ENCODE measurements around the gene SRI.

SRI gene

DNA sequence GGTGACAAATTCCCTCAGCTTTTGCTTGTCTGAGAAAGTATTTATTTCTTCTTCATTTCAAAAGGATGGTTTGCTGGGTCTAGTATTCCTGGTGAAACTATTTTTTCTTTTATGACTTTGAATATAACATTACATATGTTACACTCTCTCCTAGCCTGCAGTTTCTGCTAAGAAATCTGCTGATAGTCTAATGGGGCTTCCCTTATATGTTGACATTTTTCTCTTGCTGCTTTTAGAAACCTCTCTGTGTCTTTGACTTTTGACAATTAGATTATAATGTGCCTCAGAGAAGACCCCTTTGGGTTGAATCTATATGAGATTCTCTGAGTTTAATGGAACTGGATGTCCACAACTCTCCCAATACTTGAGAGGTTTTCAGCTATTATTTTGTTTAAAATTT is 33.8 kb upstream of the SRI start:
- Histone ChIP-seq H3K27me3 (no peaks in the 10 kb centered on the region), H3K4me3 (ENCODE audit: low read depth, low read length) (no peak overlapping the region), H3K4me1 (no peaks in the 10 kb centered on the region), H3K36me3 (no peaks in the 10 kb centered on the region), H3K9me3 (no peaks in the 10 kb centered on the region)
- no peak for TF ChIP-seq CTCF (IDR thresholded peaks at IDR 0.05; ENCODE audit: low read depth, low read length)
- DNase-seq, result no peak

DNA sequence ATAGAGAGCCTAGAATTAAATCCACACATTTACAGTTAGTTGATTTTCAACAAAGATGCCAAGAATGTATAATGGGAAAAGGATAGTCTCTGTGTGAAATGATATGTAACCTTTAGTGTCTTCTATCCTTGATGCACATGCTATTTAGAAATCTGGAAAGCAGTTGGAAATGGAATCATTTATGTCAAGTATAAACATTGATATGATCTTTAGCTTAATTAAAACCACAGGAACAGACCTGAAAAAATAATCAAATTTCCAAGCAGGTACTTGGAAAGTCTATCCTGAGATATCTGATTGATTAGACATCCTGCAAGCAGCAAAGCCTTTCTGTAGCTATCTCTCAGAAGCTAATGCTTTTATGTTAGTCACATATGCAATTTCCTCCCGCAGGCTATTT is 24.4 kb upstream of the SRI start:
- DNase-seq, result no peak
- H3K27me3 ChIP-seq, result no peaks in the 10 kb centered on the region
- no peak overlapping the region for H3K4me3 ChIP-seq (ENCODE audit: low read depth, low read length)
- peaks cover 5% of the 10 kb centered on the region; the same call in 1 of the 2 replicates for H3K4me1 ChIP-seq
- H3K36me3 ChIP-seq, result no peaks in the 10 kb centered on the region
- TF ChIP-seq CTCF (IDR thresholded peaks at IDR 0.05; ENCODE audit: low read depth, low read length), result no peak
- no peaks in the 10 kb centered on the region for H3K9me3 ChIP-seq

DNA sequence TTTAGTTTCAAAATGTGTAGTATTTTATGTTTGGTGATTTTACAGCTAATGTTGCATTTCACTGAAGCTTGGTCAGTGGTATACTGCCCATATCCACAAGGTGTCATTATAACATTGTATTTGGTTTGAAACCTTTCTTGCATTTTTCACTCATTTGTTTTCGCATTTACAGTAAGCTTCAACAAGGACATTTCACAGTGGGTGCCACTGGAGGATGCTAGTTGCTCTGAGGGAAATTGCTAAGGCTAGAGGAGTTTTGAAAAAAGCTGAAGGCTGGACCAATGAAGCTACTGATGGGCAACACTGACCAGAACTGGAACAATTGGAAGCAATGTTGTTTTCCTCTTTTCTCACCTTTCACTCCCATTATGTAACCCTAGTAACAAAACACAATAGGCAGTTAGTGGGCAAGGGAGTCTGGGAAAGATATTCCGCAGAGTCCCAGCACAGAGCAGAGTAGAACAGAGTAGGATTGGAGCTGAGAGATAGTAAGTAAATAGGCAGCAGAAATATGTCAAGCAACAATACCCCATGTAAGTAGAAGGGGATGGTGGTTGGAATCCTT is 23.6 kb upstream of the SRI start:
- DNase-seq, result no peak

DNA sequence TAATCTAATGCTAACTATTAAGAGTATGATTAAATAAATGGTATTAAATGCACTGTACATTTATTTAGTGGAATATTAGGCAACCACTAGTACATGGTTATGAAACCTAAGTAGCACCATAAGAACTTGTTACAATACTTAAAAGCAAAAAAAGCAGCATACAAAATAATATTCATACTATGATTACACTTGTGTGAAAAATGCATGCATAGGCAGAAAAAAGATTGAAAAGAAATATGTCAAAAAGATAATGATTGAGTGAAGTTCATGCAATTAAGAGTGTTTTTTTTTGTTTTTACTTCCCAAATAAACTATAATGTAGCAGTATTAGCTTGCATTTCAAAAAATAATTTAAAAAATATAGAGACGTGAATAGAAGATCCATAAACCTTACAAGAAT is 20.0 kb upstream of the SRI start:
- DNase-seq, result no peak
- H3K4me1 ChIP-seq, result peaks cover 5% of the 10 kb centered on the region; the same call in 1 of the 2 replicates
- no peaks in the 10 kb centered on the region for H3K36me3 ChIP-seq
- H3K9me3 ChIP-seq, result no peaks in the 10 kb centered on the region
- no peak overlapping the region for H3K4me3 ChIP-seq (ENCODE audit: low read depth, low read length)
- TF ChIP-seq CTCF (IDR thresholded peaks at IDR 0.05; ENCODE audit: low read depth, low read length), result no peak
- H3K27me3 ChIP-seq, result no peaks in the 10 kb centered on the region

More for the DNA sequence above, 23.6 kb upstream of the SRI start:
- Histone ChIP-seq H3K36me3 (no peaks in the 10 kb centered on the region), H3K9me3 (no peaks in the 10 kb centered on the region), H3K4me1 (peaks cover 5% of the 10 kb centered on the region; the same call in 1 of the 2 replicates), H3K4me3 (ENCODE audit: low read depth, low read length) (no peak overlapping the region), H3K27me3 (no peaks in the 10 kb centered on the region)
- peak; percentile 76 for TF ChIP-seq CTCF (IDR thresholded peaks at IDR 0.05; ENCODE audit: low read depth, low read length)

GRCh38 chr7:88233828-88234227 is 14.0 kb upstream of the SRI start:
- no peak overlapping the region for H3K4me3 ChIP-seq (ENCODE audit: low read depth, low read length)
- no peaks in the 10 kb centered on the region for H3K9me3 ChIP-seq
- no peaks in the 10 kb centered on the region for H3K27me3 ChIP-seq
- TF ChIP-seq CTCF (IDR thresholded peaks at IDR 0.05; ENCODE audit: low read depth, low read length), result no peak
- DNase-seq, result no peak
- H3K36me3 ChIP-seq, result no peaks in the 10 kb centered on the region
- no peaks in the 10 kb centered on the region for H3K4me1 ChIP-seq

- Histone ChIP-seq H3K4me3 (ENCODE audit: low read depth, low read length) (no peak overlapping the region), H3K4me1 (no peaks in the 10 kb centered on the region), H3K9me3 (no peaks in the 10 kb centered on the region), H3K27me3 (no peaks in the 10 kb centered on the region), H3K36me3 (no peaks in the 10 kb centered on the region)
- DNase-seq, result no peak
- no peak for TF ChIP-seq CTCF (IDR thresholded peaks at IDR 0.05; ENCODE audit: low read depth, low read length)
Observed at GRCh38 chr7:88230646-88231045, 10.8 kb upstream of the SRI start.

Data from BE2C (cell line).